GM18502 (cell line): Measurements from ENCODE around the gene PCDHB2.
"Not testable (repeated sequence)": the region's sequence is repeated elsewhere in the genome, so short reads cannot be mapped to it uniquely, and the experiment has no call there.

Experiments used
- ATAC-seq: cut with Tn5 transposase; IDR thresholded peaks from one replicate; pipeline ENCODE4 v1.9.1; 2021; ENCODE audit warnings: mild to moderate bottlenecking; ENCODE audit not compliant: unreplicated experiment, poor library complexity

Gene PCDHB2

GRCh38 chr5:141094481-141095262, at the start of gene PCDHB2:
PCDHB2 (plus strand) TSS chr5:141094615; CDS start chr5:141094791, 176 bp downstream.
- no peak for ATAC-seq

DNA sequence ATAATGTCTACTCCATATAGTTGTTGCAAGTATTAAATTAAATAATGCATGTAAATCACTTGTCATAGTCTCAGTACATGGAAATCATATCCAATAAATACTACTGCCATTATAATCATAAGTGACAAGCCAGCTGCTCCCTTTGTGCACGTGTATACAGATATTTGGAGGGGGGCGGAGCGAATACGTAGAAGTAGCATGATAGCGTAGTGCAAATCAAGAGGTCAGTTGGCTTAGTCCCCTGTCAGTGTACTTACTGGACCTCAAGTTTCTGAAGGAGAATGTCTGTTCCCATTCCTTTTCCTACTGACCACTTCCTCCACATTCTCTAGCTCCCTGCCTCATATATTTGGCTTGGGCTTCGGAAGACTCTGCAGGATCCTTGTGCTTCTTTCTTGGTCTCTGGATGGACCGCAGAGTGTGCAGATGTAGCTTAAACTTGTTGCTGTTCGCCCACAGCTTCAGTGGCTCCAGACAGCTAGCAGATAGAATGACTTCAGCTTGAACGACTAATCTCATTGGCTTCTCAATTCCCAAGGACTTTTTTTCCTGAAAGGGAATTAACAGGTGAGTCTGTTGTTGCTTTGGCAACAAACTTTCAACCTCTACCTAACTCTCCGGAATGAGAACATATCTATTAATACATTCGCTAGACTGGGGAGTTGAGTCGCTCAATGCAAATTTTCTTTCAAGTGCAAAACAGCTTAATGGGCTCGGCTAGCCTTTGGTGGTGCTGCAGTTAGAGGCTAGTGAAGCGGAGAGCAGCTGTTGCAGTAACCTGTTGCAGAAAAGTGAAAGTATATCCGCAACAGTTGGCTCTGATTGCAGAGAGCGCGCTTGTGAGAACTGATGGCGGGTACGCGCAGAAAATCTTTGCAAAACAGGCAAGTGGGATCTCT, 43.5 kb upstream of the PCDHB2 start, which contains the start of gene PCDHB1:
TSS of gene PCDHB1 (plus strand) at position 753 of the 899 bp plus-strand sequence. CDS start at position 850, 97 bp downstream.
- ATAC-seq = no peak

- ATAC-seq = no peak
Observed at GRCh38 chr5:141051521-141051866, 42.9 kb upstream of the PCDHB2 start.

DNA sequence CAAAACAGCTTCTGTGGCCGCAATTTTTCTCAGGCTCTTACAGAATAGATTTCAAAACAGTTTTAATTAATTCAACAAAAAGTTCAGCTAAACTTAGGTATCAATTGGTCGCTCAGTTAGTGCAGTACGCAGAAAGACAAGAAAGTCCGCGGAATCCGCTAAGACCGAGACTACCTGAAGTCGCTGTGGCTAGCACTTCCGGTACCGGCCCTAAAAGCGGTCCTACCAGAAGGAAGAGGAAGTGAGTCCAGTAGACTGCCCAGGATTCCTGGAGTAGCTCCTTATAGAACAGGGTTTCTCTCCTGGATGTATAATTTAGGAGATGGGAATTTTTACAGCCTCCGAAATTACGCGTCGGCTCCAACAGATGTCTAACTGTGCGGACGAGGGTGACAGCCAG, 16.6 kb upstream of the PCDHB2 start:
- no peak for ATAC-seq

- ATAC-seq = no peak
Observed at GRCh38 chr5:141082228-141082627, 12.2 kb upstream of the PCDHB2 start.

DNA sequence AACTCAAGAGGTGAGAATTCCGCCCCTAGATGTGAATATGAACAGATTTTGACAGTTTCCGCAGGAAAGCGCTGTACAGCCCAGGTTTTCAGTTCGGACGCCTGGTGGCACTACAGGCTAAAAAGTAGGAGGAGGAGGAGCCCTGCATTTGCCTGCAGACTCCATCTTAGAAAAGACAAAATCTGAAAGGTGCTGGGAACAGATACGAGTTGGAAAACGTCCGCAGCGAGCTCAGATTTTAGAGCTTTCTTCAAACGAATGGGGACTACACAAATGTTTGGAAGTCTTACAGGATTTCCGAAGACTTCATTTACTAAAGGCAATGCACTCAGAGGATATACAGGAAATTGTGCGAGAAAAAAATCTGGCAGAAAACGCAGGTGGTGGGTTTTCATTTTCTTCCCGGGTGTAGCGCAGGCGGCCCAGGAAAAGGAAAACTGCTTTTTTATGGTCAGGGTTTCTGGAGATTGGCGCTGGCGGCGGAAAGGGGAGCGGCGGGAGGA, 9.9 kb upstream of the PCDHB2 start:
- ATAC-seq = no peak

GRCh38 chr5:141095263-141095641, 837 bp downstream of the PCDHB2 start:
- ATAC-seq = no peak

- ATAC-seq = not testable (repeated sequence)
Observed at GRCh38 chr5:141096181-141096580, 1.8 kb downstream of the PCDHB2 start.

GRCh38 chr5:141096586-141096985, 2.2 kb downstream of the PCDHB2 start:
- ATAC-seq = not testable (repeated sequence)

GRCh38 chr5:141100243-141100805, 5.9 kb downstream of the PCDHB2 start, which contains the start of gene PCDHB3:
PCDHB3 (plus strand) TSS chr5:141100473; CDS start chr5:141100650, 177 bp downstream.
- ATAC-seq = no peak

- no peak for ATAC-seq
Observed at GRCh38 chr5:141101059-141101458, 6.6 kb downstream of the PCDHB2 start.

DNA sequence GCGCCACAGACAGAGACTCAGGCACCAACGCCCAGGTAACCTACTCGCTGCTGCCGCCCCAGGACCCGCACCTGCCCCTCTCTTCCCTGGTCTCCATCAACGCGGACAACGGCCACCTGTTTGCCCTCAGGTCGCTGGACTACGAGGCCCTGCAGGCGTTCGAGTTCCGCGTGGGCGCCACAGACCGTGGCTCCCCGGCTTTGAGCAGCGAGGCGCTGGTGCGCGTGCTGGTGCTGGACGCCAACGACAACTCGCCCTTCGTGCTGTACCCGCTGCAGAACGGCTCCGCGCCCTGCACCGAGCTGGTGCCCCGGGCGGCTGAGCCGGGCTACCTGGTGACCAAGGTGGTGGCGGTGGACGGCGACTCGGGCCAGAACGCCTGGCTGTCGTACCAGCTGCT, 7.7 kb downstream of the PCDHB2 start:
- not testable (repeated sequence) for ATAC-seq

DNA sequence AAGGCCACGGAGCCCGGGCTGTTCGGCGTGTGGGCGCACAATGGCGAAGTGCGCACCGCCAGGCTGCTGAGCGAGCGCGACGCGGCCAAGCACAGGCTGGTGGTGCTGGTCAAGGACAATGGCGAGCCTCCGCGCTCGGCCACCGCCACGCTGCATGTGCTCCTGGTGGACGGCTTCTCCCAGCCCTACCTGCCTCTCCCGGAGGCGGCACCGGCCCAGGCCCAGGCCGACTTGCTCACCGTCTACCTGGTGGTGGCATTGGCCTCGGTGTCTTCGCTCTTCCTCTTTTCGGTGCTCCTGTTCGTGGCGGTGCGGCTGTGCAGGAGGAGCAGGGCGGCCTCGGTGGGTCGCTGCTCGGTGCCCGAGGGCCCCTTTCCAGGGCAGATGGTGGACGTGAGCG, 8.1 kb downstream of the PCDHB2 start:
- not testable (repeated sequence) for ATAC-seq

- no peak for ATAC-seq
Observed at GRCh38 chr5:141105350-141105749, 10.9 kb downstream of the PCDHB2 start.

- ATAC-seq = no peak
Observed at GRCh38 chr5:141119250-141119649, 24.8 kb downstream of the PCDHB2 start.

GRCh38 chr5:141121563-141121962, 27.1 kb downstream of the PCDHB2 start, which contains the start of gene PCDHB4:
PCDHB4 (plus strand) TSS chr5:141121818; CDS start chr5:141121999, 181 bp downstream.
- no peak for ATAC-seq

- no peak for ATAC-seq
Observed at GRCh38 chr5:141121985-141122384, 27.6 kb downstream of the PCDHB2 start.

DNA sequence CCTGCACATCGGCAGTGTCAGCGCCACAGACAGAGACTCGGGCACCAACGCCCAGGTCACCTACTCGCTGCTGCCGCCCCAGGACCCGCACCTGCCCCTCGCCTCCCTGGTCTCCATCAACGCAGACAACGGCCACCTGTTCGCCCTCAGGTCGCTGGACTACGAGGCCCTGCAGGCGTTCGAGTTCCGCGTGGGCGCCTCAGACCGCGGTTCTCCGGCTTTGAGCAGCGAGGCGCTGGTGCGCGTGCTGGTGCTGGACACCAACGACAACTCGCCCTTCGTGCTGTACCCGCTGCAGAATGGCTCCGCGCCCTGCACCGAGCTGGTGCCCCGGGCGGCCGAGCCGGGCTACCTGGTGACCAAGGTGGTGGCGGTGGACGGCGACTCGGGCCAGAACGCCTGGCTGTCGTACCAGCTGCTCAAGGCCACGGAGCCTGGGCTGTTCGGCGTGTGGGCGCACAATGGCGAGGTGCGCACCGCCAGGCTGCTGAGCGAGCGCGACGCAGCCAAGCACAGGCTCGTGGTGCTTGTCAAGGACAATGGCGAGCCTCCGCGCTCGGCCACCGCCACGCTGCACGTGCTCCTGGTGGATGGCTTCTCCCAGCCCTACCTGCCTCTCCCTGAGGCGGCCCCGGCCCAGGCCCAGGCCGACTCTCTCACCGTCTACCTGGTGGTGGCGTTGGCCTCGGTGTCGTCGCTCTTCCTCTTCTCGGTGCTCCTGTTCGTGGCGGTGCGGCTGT, 29.2 kb downstream of the PCDHB2 start:
- ATAC-seq = not testable (repeated sequence)

- ATAC-seq = no peak
Observed at GRCh38 chr5:141127305-141127704, 32.9 kb downstream of the PCDHB2 start.
